Measurements from ENCODE around the gene DMGDH.

DMGDH gene

DNA sequence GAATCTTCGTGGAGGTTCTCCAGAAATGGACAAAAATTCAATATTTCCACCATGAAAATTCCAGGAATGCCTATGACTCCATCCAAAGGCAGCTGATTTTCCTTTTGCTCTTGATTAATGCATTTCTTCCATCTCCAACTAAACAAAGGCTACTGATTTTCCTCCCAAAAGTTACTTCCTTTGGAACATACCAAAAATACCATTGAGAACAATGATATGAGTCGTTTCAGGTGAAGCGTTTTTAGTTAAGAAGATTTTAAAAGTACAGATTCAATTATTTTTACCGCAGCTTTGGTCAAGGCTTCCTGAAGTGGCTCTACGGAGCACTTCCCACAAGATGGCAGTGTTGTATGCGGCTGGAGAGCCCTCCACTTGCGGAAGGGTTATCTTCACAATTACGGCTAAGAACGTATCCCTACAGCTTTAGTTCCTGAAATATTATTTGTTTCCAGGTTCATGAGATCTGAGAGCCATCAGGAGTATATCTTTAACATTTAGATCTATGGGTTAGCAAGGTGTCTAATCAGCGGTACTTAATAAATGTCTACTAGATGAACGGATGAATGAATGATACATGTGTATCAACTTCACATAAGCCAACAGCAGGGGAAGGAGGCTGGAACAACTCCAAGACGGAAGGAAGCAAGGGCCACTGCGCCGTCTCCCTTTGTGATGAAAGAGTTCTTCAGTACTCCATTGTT lies 48.5 kb downstream of the DMGDH start:
- in situ Hi-C loops (cut with MboI; ENCODE audit: low sequenced_read_pairs): loop anchor here (25.0 kb wide), 3 partner anchors 116 to 1066 kb away; no protein-coding TSS in a partner anchor

- in situ Hi-C loops (cut with MboI; ENCODE audit: low sequenced_read_pairs): loop anchor here (25.0 kb wide), 3 partner anchors 123 to 1073 kb away; no protein-coding TSS in a partner anchor
Measured at GRCh38 chr5:79014631-79015030, 54.8 kb downstream of the DMGDH start.

GRCh38 chr5:79011869-79012268 lies 57.6 kb downstream of the DMGDH start:
- in situ Hi-C loops (cut with MboI; ENCODE audit: low sequenced_read_pairs): loop anchor here (25.0 kb wide), 3 partner anchors 125 to 1075 kb away; no protein-coding TSS in a partner anchor

GRCh38 chr5:79011219-79011836 lies 58.1 kb downstream of the DMGDH start:
- in situ Hi-C loops (cut with MboI; ENCODE audit: low sequenced_read_pairs): loop anchor here (25.0 kb wide), 3 partner anchors 126 to 1076 kb away; no protein-coding TSS in a partner anchor

DNA sequence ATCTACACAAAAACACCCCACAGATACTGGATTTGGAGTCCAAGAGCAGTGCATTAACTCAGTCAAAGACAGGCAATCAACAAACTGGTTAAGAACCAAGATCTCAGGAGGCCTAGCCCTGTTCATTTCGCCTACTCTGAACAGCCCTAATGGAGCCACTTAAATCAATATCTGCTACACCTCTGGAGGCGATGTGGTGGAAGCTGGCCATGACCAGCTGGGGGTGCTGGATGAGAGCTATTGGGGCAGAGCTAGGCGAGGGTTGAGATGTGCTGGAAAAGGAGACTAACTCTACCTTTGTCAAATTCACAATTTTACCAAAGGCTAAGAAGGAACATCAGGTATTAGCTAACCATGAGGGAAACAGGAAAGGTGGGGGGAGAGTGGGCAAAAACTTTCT lies 61.1 kb downstream of the DMGDH start:
- in situ Hi-C loops (cut with MboI; ENCODE audit: low sequenced_read_pairs): loop anchor here (25.0 kb wide), 3 partner anchors 129 to 1079 kb away; no protein-coding TSS in a partner anchor

- in situ Hi-C loops (cut with MboI; ENCODE audit: low sequenced_read_pairs): loop anchor here (25.0 kb wide), 3 partner anchors 129 to 1079 kb away; no protein-coding TSS in a partner anchor
Measured at GRCh38 chr5:79007872-79008271, 61.6 kb downstream of the DMGDH start.

DNA sequence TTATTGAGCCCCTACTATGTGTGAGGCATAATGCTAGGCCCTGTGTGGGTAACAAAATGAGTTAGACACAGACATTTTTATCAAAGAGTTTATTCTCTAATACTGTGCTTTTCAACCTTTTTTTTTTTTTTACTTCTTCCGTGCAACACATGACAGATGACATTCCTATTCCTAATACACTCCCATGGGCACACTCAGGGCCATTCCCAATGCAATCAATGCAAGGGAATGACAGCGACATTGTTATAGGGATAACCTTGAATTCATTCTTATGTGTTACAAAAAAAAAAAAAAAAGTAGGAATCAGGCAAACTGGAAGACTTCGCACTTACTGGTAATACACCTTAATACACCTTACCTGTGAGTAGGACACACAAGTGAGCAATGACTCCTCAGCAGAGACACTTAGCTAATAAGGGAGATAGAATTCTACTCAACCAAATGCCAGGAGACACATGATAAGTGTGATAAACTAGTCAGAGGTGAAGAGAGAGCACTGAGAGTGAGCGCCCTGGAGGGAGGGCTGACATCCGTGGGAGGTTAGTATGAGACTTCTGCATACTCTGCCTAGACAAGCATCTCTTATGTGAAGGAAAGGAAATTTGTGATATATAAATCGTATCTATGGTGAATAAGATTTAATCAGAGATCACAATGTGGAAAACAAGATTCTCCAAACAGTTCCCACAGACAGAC lies 63.4 kb downstream of the DMGDH start:
- in situ Hi-C loops (cut with MboI; ENCODE audit: low sequenced_read_pairs): loop anchor here (25.0 kb wide), 3 partner anchors 131 to 1081 kb away; no protein-coding TSS in a partner anchor

- in situ Hi-C loops (cut with MboI; ENCODE audit: low sequenced_read_pairs): loop anchor here (25.0 kb wide), 3 partner anchors 132 to 1082 kb away; no protein-coding TSS in a partner anchor
Measured at GRCh38 chr5:79005151-79005550, 64.3 kb downstream of the DMGDH start.

- in situ Hi-C loops (cut with MboI; ENCODE audit: low sequenced_read_pairs): loop anchor here (25.0 kb wide), 3 partner anchors 135 to 1085 kb away; no protein-coding TSS in a partner anchor
Measured at GRCh38 chr5:79002374-79002773, 67.1 kb downstream of the DMGDH start.

DNA sequence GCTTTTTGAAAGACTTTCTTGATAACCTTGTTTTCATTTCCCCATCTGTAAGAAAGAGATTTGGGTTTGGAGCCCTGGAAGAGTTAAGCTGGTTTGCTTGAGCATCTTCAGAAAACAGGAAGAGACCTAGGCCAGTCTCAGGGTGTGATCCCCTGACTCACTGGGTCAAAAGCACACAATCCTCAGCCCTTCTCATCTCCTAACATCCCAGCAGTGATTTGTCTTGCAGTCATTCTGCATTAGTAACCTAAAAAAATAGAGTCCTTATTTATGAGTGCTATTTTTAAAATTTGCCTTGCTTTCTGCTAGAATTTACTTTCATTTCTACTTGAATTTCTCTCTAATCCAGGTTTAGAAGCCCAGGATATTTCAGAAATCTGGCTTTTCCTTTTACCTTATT lies 68.0 kb downstream of the DMGDH start:
- in situ Hi-C loops (cut with MboI; ENCODE audit: low sequenced_read_pairs): loop anchor here (25.0 kb wide), 3 partner anchors 136 to 1086 kb away; no protein-coding TSS in a partner anchor

DNA sequence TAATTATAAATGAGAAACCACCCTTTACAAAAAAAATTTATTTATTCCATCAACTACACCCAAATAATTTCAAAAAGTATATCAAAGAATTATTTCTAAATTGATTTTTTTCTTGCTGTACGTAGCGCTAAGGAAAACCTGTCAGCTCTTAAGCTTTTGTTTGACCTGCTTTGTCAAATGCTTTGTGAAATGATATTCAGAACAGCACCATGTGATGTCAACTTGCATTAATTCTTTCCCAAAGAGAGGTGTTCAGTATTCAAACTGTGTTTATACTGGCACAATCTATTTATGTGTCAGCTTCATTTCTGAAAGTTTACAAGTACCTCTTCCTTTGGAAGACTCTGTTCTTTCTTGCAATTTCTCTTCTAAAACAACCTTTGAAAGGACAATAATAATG lies 72.4 kb downstream of the DMGDH start:
- in situ Hi-C loops (cut with MboI; ENCODE audit: low sequenced_read_pairs): no loop called here

DNA sequence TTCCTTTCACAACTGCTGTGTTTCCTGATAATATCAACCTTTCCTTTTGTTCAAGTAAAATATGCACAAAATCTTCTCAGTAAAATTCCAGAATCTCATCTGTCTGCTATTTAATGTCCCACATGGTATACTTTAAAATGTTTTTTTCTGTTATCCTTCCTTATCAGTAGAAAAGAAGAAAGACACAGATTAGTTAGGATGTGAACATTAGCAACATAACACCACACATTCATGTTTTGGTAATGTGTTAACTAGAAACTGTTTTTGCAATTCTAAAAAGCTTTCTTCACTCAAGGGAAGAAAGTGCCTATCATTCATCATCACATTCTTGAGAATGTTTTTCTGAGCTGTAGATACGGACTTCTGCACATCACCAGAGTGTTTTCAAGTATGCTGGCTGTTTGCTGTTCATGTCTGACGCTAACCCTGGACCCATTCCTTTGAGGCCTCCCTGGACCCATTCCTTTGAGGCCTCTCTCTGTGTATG lies 73.9 kb downstream of the DMGDH start:
- in situ Hi-C loops (cut with MboI; ENCODE audit: low sequenced_read_pairs): no loop called here

GRCh38 chr5:78993165-78993564 lies 76.3 kb downstream of the DMGDH start:
- in situ Hi-C loops (cut with MboI; ENCODE audit: low sequenced_read_pairs): no loop called here

DNA sequence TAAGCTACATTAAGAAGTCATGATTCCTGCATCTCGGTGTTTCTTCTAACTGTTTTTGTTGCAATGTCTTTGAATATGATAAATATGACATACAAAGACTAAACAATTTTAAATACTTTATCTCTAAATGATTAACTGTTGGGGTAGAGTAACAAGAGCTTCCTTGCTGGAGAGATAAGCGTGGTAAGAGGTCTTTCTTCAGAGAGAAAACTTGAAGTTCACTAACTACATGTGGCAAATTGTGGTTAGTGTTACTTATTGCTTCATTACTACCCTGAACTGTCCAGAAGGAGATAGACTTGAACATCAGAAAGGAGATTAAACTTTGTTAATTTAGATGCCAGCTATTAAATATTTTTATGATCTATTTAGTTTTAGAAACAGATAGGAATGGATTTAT lies 77.3 kb downstream of the DMGDH start:
- in situ Hi-C loops (cut with MboI; ENCODE audit: low sequenced_read_pairs): no loop called here

DNA sequence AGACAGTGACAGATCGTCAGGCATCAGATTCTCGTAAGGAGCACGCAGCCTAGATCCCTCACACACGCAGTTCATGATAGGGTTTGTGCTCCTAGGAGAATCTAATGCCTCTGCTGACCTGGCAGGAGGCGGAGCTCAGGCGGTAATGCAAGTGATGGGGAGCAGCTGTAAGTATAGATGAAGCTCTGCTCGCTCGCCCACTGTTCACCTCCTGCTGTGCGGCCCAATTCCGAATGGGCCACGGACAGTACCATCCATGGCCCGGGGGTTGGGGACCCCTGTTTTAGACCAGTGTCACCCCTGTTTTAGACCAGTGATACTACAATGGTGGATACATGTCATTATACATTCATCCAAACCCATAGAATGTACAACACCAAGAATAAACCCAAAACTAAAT lies 80.4 kb downstream of the DMGDH start:
- in situ Hi-C loops (cut with MboI; ENCODE audit: low sequenced_read_pairs): no loop called here

DNA sequence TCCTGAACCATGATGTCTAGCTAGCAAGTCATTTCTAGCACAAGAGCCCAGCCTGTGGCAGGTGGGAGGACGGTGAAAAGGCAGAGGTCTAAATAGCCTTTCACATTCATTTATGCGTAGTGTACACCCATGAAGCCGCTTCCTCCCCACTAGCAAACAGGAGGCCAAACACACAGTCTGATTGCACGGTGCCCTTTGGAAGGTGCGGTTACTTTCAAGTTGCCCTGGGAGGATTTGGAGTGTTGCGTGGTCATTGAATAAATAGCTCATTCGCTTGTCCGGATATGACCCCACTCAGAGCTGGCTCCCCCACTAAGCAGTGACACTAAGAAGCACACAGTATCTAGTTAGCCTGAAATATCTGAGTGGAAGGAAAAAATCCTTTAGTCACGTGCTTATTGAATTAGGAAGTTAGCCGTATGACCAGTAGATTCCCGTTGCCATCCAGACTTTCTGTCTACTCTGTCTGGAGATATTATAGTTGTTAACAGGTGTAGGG lies 83.7 kb downstream of the DMGDH start:
- in situ Hi-C loops (cut with MboI; ENCODE audit: low sequenced_read_pairs): no loop called here

DNA sequence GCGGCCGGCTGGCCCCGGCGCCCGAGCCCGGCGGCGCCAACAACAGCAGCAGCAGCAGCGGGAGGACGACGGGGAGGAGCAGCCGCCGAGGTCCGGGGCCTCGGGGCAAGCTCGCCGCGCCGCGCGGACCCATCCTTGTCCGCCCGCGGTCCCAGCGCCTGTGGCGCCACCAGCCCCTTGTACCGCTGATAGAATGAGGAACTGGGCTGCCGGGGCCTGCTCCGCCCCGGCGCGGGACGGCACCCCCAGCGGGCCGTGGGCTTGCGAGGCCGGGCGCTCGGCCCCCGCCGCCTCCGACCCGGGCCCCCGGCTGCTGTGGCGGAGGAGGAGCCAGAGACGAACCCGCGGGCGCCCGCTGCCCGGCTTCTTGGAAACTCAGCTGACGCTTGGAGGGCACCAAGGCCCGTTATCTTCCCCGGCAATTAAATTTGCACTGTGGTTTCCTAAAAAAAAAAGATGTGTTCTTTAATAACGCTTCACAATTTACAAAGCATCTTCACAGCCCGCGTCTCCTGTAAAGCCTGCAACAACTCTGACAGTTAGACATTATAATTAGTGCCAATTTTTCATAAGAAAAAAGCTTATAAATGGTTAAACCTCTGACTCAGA lies 84.3 kb downstream of the DMGDH start, which contains the start of gene ARSB:
Gene ARSB, minus strand, starts transcription at position 195 of the 609 bp plus-strand sequence. Its CDS starts 62 bp downstream, at position 133.
- in situ Hi-C loops (cut with MboI; ENCODE audit: low sequenced_read_pairs): no loop called here

GRCh38 chr5:78984439-78985115 lies 84.9 kb downstream of the DMGDH start:
- in situ Hi-C loops (cut with MboI; ENCODE audit: low sequenced_read_pairs): no loop called here

GRCh38 chr5:78983601-78984438 lies 85.7 kb downstream of the DMGDH start:
- in situ Hi-C loops (cut with MboI; ENCODE audit: low sequenced_read_pairs): no loop called here

All from HL-60/S4 (cell line).